Measurements from ENCODE around the gene FOXM1.
"Not testable (repeated sequence)": the region's sequence is repeated elsewhere in the genome, so short reads cannot be mapped to it uniquely, and the experiment has no call there.

FOXM1 gene

DNA sequence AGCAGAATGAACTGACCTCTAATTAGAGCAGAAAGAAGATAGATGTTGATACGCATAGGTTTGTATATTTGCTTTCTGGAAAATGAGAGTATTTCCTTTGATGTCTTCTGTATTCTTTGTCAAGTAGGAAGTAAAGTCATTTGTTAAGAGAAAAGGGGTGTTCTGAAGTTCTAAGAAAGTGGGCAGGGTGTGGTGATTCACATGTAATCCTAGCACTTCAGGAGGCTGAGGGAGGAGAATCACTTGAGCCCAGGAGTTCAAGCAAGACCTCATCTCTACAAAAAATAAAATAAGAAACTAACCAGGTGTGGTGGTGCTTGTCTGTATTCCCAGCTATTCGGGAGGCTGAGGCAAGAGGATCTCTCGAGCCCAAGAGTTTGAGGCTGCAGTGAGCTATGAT lies 2.9 kb upstream of the FOXM1 start:
- DNase-seq (ENCODE audit: low read depth, low spot score), result no peak

GRCh38 chr12:2877953-2878732 lies 1.2 kb upstream of the FOXM1 start:
- DNase-seq (ENCODE audit: low read depth, low spot score), result no peak

DNA sequence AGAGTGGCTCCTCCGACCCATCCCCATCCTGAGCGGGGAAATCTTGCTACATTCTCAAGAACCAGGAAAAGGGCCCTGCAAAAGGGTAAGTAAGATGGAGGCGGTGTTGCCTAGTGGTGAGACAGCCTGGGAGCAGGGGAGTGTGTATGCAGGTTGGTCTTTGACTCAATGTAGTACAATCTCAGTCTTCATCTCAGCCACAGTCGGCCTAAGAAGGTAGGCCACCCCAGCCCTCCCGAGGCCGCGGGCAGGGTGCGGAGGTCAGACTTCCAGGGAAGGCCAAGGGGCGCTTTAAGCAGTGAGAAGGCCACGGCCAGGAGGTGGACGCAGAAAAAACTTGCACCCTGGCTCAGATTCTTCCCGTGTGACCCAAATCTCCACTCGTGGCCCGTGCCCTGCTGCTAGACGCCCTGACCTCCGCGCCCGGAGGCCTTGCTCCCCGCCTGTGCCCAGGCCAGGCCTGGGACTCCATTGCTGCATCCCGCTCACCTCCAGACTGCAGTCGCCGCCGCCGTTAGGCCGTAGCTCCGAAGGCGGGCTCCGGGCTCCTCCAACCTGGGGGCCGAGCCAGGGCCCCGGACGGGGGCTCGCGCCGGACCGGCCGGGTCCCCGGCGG lies 435 bp downstream of the FOXM1 start:
- no peak for DNase-seq (ENCODE audit: low read depth, low spot score)

GRCh38 chr12:2868986-2869632 lies 7.9 kb downstream of the FOXM1 start:
- DNase-seq (ENCODE audit: low read depth, low spot score), result not testable (repeated sequence)

DNA sequence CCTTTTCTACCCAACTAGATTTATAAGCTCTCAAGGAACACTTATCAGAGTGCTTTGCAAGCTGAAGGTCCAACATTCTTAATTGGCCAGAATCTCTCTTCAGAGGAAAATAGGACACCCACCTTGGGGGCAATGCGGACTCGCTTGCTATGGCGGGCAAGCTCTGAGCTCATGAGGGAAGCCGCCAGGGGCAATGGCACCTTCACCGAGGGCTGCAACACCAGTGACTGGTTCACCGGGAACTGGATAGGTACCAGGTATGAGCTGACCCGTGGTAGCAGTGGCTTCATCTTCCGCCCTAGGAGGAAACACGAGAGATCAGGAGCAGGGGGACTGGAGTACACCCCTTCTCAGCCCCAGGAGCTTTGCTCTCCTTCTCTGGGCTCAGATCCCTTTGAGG lies 12.8 kb downstream of the FOXM1 start:
- no peak for DNase-seq (ENCODE audit: low read depth, low spot score)

- DNase-seq (ENCODE audit: low read depth, low spot score), result not testable (repeated sequence)
Observed at GRCh38 chr12:2863402-2863801, 13.6 kb downstream of the FOXM1 start.

DNA sequence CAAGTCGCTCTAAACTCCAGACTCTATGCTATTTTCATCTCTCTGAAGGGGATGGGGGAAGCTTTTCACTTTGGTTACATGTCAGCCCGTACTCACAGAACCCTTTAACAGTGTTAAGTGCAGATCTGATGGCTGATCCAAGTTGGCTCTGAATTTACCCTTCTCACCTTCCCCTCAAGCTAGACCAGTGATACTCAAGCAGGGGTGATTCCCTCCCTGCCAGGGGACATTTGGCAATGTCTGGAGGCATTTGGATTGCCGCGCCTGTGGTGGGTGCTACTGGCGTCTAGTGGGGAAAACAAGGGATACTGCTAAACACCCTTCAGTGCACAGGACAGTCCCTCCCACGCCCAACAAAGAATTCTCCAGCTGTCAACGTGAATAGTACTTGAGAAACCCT lies 14.1 kb downstream of the FOXM1 start:
- no peak for DNase-seq (ENCODE audit: low read depth, low spot score)

DNA sequence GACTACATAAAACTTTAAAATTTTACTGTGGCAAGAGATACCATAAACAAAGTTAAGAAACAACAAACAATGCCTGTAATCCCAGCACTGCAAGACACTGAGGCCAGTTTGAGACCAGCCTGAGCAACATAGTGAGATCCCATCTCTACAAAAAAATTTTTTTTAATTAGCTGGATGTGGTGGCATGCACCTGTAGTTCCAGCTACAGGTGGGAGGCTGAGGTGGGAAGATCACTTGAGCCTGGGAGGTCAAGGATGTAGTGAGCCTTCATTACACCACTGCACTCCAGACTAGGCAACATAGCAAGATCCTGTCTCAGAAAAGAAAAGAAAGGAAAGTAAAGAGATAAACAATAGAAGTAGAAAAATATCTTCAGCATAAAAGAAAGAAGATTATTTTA lies 16.8 kb downstream of the FOXM1 start:
- DNase-seq (ENCODE audit: low read depth, low spot score), result no peak

GRCh38 chr12:2858944-2859421 lies 18.0 kb downstream of the FOXM1 start:
- no peak for DNase-seq (ENCODE audit: low read depth, low spot score)

- no peak for DNase-seq (ENCODE audit: low read depth, low spot score)
Observed at GRCh38 chr12:2858334-2858733, 18.6 kb downstream of the FOXM1 start.

DNA sequence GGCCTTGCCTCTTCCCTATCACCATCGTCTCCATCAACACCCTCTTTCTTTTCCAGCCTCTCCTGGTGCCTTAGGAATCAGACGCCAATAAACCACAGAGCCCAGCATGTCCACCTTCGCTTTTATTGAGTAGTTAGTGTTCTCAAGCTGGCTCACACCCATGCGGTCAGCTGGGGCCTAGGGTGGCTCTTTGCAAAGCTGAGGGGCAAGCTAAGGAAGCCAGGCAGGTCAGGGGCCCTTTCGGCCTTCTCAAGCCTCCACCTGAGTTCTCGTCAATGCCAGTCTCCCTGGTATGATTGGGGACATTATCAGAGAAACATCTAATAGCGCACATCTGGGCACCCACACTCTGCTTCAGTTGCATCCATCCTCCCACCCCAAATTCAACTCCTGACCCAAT lies 19.4 kb downstream of the FOXM1 start:
- no peak for DNase-seq (ENCODE audit: low read depth, low spot score)

GRCh38 chr12:2857021-2857431 lies 19.9 kb downstream of the FOXM1 start, which contains the start of gene TEX52:
Gene TEX52, minus strand, starts transcription at chr12:2857039. Its CDS starts 13 bp downstream, at chr12:2857026.
- DNase-seq (ENCODE audit: low read depth, low spot score), result no peak

- no peak for DNase-seq (ENCODE audit: low read depth, low spot score)
Observed at GRCh38 chr12:2856051-2856450, 20.9 kb downstream of the FOXM1 start.

- no peak for DNase-seq (ENCODE audit: low read depth, low spot score)
Observed at GRCh38 chr12:2855546-2855945, 21.4 kb downstream of the FOXM1 start.

GRCh38 chr12:2854669-2855453 lies 22.1 kb downstream of the FOXM1 start:
- DNase-seq (ENCODE audit: low read depth, low spot score), result no peak

GRCh38 chr12:2853626-2854025 lies 23.3 kb downstream of the FOXM1 start:
- DNase-seq (ENCODE audit: low read depth, low spot score), result no peak

DNA sequence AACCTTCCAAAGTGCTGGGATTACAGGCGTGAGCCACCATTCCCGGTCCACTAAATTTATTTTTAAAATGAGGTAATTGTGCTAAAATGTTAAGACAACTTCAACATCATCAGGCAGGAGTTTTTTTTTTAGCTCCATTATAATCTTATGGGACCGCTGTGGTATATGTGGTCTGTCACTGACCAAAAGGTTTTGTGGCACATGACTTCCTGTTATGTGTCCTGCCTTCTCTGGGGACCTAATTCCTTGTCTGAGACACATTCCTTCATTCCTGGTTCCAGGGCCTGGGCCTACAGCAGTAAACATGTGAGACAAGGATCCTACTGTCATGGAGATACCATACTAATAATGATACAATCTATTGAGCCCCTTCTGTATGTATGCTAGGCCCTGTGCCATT lies 25.0 kb downstream of the FOXM1 start:
- no peak for DNase-seq (ENCODE audit: low read depth, low spot score)

DNA sequence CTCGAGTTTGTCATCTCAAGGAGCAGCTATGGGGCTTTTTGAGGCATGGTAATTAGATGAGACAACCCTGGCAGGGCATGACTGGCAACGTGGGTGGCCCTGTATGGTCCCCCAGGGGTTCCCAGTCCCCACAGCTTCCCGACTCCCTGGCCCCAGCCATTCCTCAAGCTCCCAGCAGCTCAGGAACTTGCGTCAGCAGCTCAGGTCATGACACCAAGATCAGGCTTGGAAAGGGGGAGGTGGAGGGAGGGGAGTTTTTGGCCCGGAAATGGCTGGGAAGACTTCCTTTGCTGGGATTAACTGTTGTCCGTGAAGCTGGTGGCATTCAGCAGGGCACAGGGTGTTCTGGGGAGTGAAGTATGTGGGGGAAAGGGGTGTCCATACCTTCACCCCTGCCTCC lies 31.7 kb downstream of the FOXM1 start:
- DNase-seq (ENCODE audit: low read depth, low spot score), result no peak

GRCh38 chr12:2844786-2845185 lies 32.2 kb downstream of the FOXM1 start:
- no peak for DNase-seq (ENCODE audit: low read depth, low spot score)

DNA sequence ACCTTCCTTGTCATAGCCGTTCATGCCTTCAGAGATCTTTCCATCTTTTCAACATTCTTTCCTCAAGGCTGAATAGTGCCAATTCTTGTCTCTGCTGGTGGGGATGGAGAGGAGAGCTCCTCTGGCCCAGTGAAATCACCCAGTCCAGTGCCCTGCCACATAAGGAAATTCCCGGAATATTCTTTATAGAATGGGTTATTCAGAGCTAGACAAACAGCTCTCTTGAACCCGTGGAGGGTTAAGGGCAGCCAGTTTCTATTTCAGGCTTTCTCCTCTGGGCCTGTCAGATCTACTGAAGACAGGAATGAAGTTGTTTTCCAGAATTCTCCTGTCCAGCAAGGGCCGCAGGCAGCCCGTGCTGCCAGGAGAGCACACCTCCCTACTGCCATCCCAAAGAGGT lies 34.0 kb downstream of the FOXM1 start:
- no peak for DNase-seq (ENCODE audit: low read depth, low spot score)

DNA sequence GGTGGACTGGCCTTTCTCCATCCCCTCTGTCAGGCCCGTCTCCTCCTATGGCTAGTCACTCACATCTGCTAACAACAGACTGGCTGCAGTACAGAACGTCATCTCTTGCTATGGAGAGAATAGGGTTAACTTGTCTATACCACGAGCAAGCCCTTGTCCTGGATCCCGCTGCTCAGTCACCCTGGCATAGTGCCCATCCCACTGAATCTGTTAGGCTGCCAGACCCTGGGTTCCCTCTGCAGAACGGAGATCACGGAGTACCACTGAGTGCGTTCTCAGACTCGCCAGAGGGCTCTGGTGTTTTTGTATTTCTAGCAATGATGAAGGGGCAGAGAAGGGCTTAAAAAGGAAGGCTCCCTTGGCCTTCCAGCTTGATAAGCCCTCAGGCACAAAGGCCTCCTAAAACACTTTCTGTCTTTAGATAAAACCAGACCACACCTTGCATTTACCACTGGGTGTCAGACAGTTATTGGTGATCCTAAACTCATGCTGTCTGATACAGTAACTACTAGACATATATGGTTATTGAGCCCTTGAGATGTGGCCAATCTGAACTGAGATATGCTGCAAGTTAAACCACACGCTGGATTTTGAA lies 35.8 kb downstream of the FOXM1 start:
- no peak for DNase-seq (ENCODE audit: low read depth, low spot score)
